ENCODE measurements around the gene PRDM16. TPM values are rescaled to one million over a fixed set of nuclear protein-coding genes. Genes with fewer than 3 reads are reported as not detected.

The PRDM16 gene
- total RNA-seq, 1 experiment from 2014 or later, result 1.6 TPM

GRCh38 chr1:3314491-3315381, 245.7 kb downstream of the PRDM16 start:
- ChIA-PET POLR2A (no interaction called here), CTCF (interaction anchor here (0.6 to 3.4 kb wide), 6 partner anchors 35 to 349 kb away, joined by 3 to 14 read pairs (median 4); no protein-coding TSS in a partner anchor)
- H3K27me3 Mint-ChIP-seq (ENCODE audit: low read depth), result peaks cover 30% of the 10 kb centered on the region
- no peaks in the 10 kb centered on the region for H3K36me3 Mint-ChIP-seq
- H3K9me3 Mint-ChIP-seq, result no peaks in the 10 kb centered on the region
- 0 out of 2 replicates have a peak overlapping the region, but pooled peaks have one; percentile 45 for H3K27ac Mint-ChIP-seq
- no peak for DNase-seq (ENCODE audit: low spot score)
- peaks cover 27% of the 10 kb centered on the region for H3K4me1 Mint-ChIP-seq
- TF ChIP-seq ZNF121 (CRISPR knock-in tag; IDR thresholded peaks at IDR 0.05), result no peak
- no peak for TF ChIP-seq HMGXB4 (CRISPR knock-in tag; IDR thresholded peaks at IDR 0.05)
- no peak for TF ChIP-seq GTF2I (CRISPR knock-in tag; conservative IDR thresholded peaks at IDR 0.05)
- no peak for TF ChIP-seq E2F1 (CRISPR knock-in tag; IDR thresholded peaks at IDR 0.05)
- no peak for TF ChIP-seq OVOL2 (CRISPR knock-in tag; IDR thresholded peaks at IDR 0.05; ENCODE audit: borderline replicate concordance)
- TF ChIP-seq USF2 (CRISPR knock-in tag; IDR thresholded peaks at IDR 0.05), result no peak
- TF ChIP-seq RORB (CRISPR knock-in tag; IDR thresholded peaks at IDR 0.05), result no peak
- no peak for TF ChIP-seq NFYB (CRISPR knock-in tag; conservative IDR thresholded peaks at IDR 0.05; ENCODE audit: low read depth)
- no peak for TF ChIP-seq E2F5 (CRISPR knock-in tag; IDR thresholded peaks at IDR 0.05)
- TF ChIP-seq ZNF263 (CRISPR knock-in tag; IDR thresholded peaks at IDR 0.05; ENCODE audit: low read depth), result no peak
- TF ChIP-seq ATF1 (CRISPR knock-in tag; IDR thresholded peaks at IDR 0.05), result no peak
- TF ChIP-seq ZNF423 (CRISPR knock-in tag; IDR thresholded peaks at IDR 0.05), result no peak
- TF ChIP-seq AR (CRISPR knock-in tag; IDR thresholded peaks at IDR 0.05), result no peak
- no peak for TF ChIP-seq CDX4 (CRISPR knock-in tag; IDR thresholded peaks at IDR 0.05; ENCODE audit: borderline replicate concordance)
- no peak for TF ChIP-seq STAT6 (CRISPR knock-in tag; conservative IDR thresholded peaks at IDR 0.05; ENCODE audit: low read depth)
- TF ChIP-seq MLX (CRISPR knock-in tag; IDR thresholded peaks at IDR 0.05), result no peak
- TF ChIP-seq CREM (CRISPR knock-in tag; IDR thresholded peaks at IDR 0.05), result no peak
- TF ChIP-seq TP53 (CRISPR knock-in tag; IDR thresholded peaks at IDR 0.05), result no peak
- TF ChIP-seq MYBL2 (CRISPR knock-in tag; IDR thresholded peaks at IDR 0.05), result no peak
- H3K4me3 Mint-ChIP-seq, result peak overlapping the region; percentile 14; the same call in 1 of the 2 replicates
- ATAC-seq, result no peak
